ENCODE data around the gene LGMN.
"Not testable (repeated sequence)": the region's sequence is repeated elsewhere in the genome, so short reads cannot be mapped to it uniquely, and the experiment has no call there.

GRCh38 chr14:92680330-92680729 lies 68.1 kb downstream of the LGMN start:
- not testable (repeated sequence) for TF ChIP-seq CTCF (tag by site-specific recombination; IDR thresholded peaks at IDR 0.05); MZF1 (tag by site-specific recombination; IDR thresholded peaks at IDR 0.05; ENCODE audit: borderline replicate concordance); ZNF146 (tag by site-specific recombination; IDR thresholded peaks at IDR 0.05); ZNF10 (tag by site-specific recombination; IDR thresholded peaks at IDR 0.05); MYNN (tag by site-specific recombination; IDR thresholded peaks at IDR 0.05; ENCODE audit: borderline replicate concordance); ZNF704 (tag by site-specific recombination; IDR thresholded peaks at IDR 0.05); ZNF645 (tag by site-specific recombination; IDR thresholded peaks at IDR 0.05); ATF2 (tag by site-specific recombination; IDR thresholded peaks at IDR 0.05; ENCODE audit: low read depth); ZNF19 (tag by site-specific recombination; IDR thresholded peaks at IDR 0.05; ENCODE audit: low read depth); ZNF112 (tag by site-specific recombination; IDR thresholded peaks at IDR 0.05); ZNF473 (tag by site-specific recombination; IDR thresholded peaks at IDR 0.05); YY1 (tag by site-specific recombination; IDR thresholded peaks at IDR 0.05); ZNF274 (IDR thresholded peaks at IDR 0.05; ENCODE audit: low read length); ZNF274 (tag by site-specific recombination; IDR thresholded peaks at IDR 0.05; ENCODE audit: borderline replicate concordance); ZBTB7A (tag by site-specific recombination; IDR thresholded peaks at IDR 0.05; ENCODE audit: low read depth)

All from HEK293 (cell line).